ENCODE measurements around the gene CNGB1.
A peak's percentile ranks its signal among the peaks of the same experiment; 100 is the strongest.
"Not testable (repeated sequence)": the region's sequence is repeated elsewhere in the genome, so short reads cannot be mapped to it uniquely, and the experiment has no call there.

The CNGB1 gene

DNA sequence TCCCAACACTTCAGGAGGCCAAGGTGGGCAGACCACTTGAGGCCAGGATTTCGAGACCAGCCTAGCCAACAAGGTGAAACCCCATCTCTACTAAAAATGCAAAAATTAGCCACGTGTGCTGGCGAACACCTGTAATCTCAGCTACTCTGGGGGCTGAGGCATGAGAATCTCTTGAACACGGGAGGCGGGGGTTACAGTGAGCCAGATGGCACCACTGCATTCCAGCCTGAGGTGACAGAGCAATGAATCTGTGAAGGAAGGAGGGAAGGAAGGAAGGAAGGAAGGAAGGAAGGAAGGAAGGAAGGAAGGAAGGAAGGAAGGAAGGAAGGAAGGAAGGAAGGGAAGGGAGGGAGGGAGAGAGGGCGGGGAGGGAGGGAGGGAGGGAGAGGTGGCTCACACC is 124.0 kb downstream of the CNGB1 start:
- not testable (repeated sequence) for H3K14ac ChIP-seq (ENCODE audit: low read length); H3K18ac ChIP-seq (ENCODE audit: low read length); H3K4me2 ChIP-seq (ENCODE audit: insufficient read depth, low read length, poor library complexity, severe bottlenecking); H3K9me3 ChIP-seq (replicated peaks in 1 of 2; ENCODE audit: control insufficient read depth in 2 of 2, insufficient read depth in 1 of 2, low read depth in 1 of 2, low read length in 2 of 2); H4K8ac ChIP-seq (ENCODE audit: low read depth, low read length); H3K23ac ChIP-seq (ENCODE audit: low read depth, low read length, poor library complexity); H2BK5ac ChIP-seq (ENCODE audit: low read length); H3K9ac ChIP-seq (ENCODE audit: low read depth, low read length, poor library complexity); H3K27ac ChIP-seq (replicated peaks; ENCODE audit: low read length); DNase-seq (ENCODE audit: low spot score); H3K4ac ChIP-seq (ENCODE audit: low read length); H3K4me3 ChIP-seq (ENCODE audit: low read length in 2 of 2); H2AK5ac ChIP-seq (ENCODE audit: low read depth, low read length); H3K27me3 ChIP-seq (ENCODE audit: control insufficient read depth in 3 of 3, insufficient read depth in 3 of 3, low read depth in 1 of 3, low read length in 3 of 3); H2BK15ac ChIP-seq (ENCODE audit: low read length); H4K91ac ChIP-seq (ENCODE audit: low read depth, low read length, poor library complexity); H3K36me3 ChIP-seq (replicated peaks in 1 of 2; ENCODE audit: control insufficient read depth in 2 of 2, insufficient read depth in 2 of 2, low read length in 2 of 2); H3K79me1 ChIP-seq (ENCODE audit: low read depth, low read length); H2BK120ac ChIP-seq (ENCODE audit: low read depth, low read length); H2BK12ac ChIP-seq (ENCODE audit: low read length)
- Histone ChIP-seq H3K4me1 (ENCODE audit: control insufficient read depth in 2 of 2, insufficient read depth in 1 of 2, low read depth in 1 of 2, low read length in 2 of 2) (peaks cover 8 to 12% of the 10 kb centered on the region in 2 donors), H2AFZ (ENCODE audit: low read length) (peak overlapping the region; percentile 69)
- no CpG with 5 or more reads among the region's 6 CpGs for WGBS, 2 donors (ENCODE audit: extremely low coverage in 2 of 2, insufficient read length in 2 of 2, insufficient replicate concordance in 1 of 2)

DNA sequence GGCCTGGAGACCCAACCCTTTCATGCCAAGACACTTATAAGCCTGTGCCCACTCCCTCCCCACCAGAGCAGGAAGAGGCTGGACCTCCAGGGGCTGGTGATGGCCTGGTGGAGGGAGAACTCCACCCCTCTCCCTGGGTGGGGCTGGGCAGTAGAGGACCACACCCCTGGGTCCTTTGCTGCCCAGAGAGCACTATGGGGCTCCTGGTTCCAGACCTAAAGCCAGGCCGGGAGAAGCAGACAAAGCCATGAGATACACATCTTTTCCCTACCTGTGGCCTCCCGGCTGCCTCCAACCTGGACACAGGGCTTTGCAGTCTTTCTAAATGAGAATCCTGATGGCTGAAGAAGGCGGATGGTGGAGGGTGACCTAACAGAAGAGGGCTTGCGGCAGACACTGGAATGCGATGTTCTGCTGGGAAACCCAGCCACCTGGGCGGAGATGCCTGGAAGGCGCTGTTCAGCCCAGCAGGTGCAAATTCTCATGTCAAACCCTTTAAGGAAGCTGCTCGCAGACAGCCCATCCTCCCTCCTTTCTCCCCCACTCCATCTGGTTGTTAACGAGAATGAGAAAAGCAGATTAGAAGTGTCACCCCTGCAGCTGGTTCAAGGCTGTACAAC is 124.7 kb downstream of the CNGB1 start:
- no peaks in the 10 kb centered on the region for H3K36me3 ChIP-seq (replicated peaks in 1 of 2; ENCODE audit: control insufficient read depth in 2 of 2, insufficient read depth in 2 of 2, low read length in 2 of 2)
- no peaks in the 10 kb centered on the region for H3K27me3 ChIP-seq (ENCODE audit: control insufficient read depth in 3 of 3, insufficient read depth in 3 of 3, low read depth in 1 of 3, low read length in 3 of 3)
- H3K27ac ChIP-seq (replicated peaks; ENCODE audit: low read length), result no peak overlapping the region
- no peak overlapping the region for H3K4me3 ChIP-seq (ENCODE audit: low read length in 2 of 2)
- H3K9me3 ChIP-seq (replicated peaks in 1 of 2; ENCODE audit: control insufficient read depth in 2 of 2, insufficient read depth in 1 of 2, low read depth in 1 of 2, low read length in 2 of 2), result no peaks in the 10 kb centered on the region
- no peak for DNase-seq (ENCODE audit: low spot score)
- no peak overlapping the region for H3K9ac ChIP-seq (ENCODE audit: low read depth, low read length, poor library complexity)
- peaks cover 8 to 13% of the 10 kb centered on the region in 2 donors for H3K4me1 ChIP-seq (ENCODE audit: control insufficient read depth in 2 of 2, insufficient read depth in 1 of 2, low read depth in 1 of 2, low read length in 2 of 2)
- no peak overlapping the region for H3K4ac ChIP-seq (ENCODE audit: low read length)
- no peak overlapping the region for H3K4me2 ChIP-seq (ENCODE audit: insufficient read depth, low read length, poor library complexity, severe bottlenecking)
- no peak overlapping the region for H4K91ac ChIP-seq (ENCODE audit: low read depth, low read length, poor library complexity)
- H3K23ac ChIP-seq (ENCODE audit: low read depth, low read length, poor library complexity), result no peak overlapping the region
- no peak overlapping the region for H2BK15ac ChIP-seq (ENCODE audit: low read length)
- peak overlapping the region; percentile 69 for H2AFZ ChIP-seq (ENCODE audit: low read length)
- H3K79me1 ChIP-seq (ENCODE audit: low read depth, low read length), result no peaks in the 10 kb centered on the region
- no peak overlapping the region for H4K8ac ChIP-seq (ENCODE audit: low read depth, low read length)
- H3K14ac ChIP-seq (ENCODE audit: low read length), result no peak overlapping the region
- H2BK12ac ChIP-seq (ENCODE audit: low read length), result peak overlapping the region; percentile 58
- no CpG with 5 or more reads among the region's 9 CpGs for WGBS, 2 donors (ENCODE audit: extremely low coverage in 2 of 2, insufficient read length in 2 of 2, insufficient replicate concordance in 1 of 2)
- no peak overlapping the region for H2AK5ac ChIP-seq (ENCODE audit: low read depth, low read length)
- peak overlapping the region; percentile 32 for H2BK5ac ChIP-seq (ENCODE audit: low read length)
- no peak overlapping the region for H2BK120ac ChIP-seq (ENCODE audit: low read depth, low read length)
- H3K18ac ChIP-seq (ENCODE audit: low read length), result peak overlapping the region; percentile 50

DNA sequence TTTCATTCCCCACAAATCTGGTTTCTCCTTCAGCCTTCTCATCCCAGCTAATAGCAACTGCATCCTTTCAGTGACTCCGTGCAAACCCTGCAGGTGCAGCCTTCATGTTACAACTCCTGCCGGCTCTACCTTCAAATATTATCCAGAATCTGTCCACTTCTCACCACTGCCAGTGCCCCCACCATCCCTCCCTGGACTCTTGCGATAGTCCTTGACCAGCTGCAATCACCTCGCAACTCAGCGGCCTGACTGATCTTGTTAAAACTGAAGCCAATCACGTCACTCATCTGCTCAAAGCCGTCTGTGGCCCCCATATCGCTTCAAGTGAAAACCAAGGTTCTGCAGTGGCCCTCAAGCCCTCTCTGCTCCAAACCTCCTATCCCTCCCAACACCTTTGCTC is 125.8 kb downstream of the CNGB1 start:
- H2BK120ac ChIP-seq (ENCODE audit: low read depth, low read length), result no peak overlapping the region
- H3K79me1 ChIP-seq (ENCODE audit: low read depth, low read length), result no peaks in the 10 kb centered on the region
- H3K4me1 ChIP-seq (ENCODE audit: control insufficient read depth in 2 of 2, insufficient read depth in 1 of 2, low read depth in 1 of 2, low read length in 2 of 2), result peaks cover 8 to 13% of the 10 kb centered on the region in 2 donors
- H4K8ac ChIP-seq (ENCODE audit: low read depth, low read length), result no peak overlapping the region
- peak overlapping the region; percentile 1 for H3K18ac ChIP-seq (ENCODE audit: low read length)
- no peak overlapping the region for H3K27ac ChIP-seq (replicated peaks; ENCODE audit: low read length)
- peak overlapping the region; percentile 36 for H2BK12ac ChIP-seq (ENCODE audit: low read length)
- H2AFZ ChIP-seq (ENCODE audit: low read length), result no peak overlapping the region
- H3K4ac ChIP-seq (ENCODE audit: low read length), result no peak overlapping the region
- H4K91ac ChIP-seq (ENCODE audit: low read depth, low read length, poor library complexity), result no peak overlapping the region
- H3K27me3 ChIP-seq (ENCODE audit: control insufficient read depth in 3 of 3, insufficient read depth in 3 of 3, low read depth in 1 of 3, low read length in 3 of 3), result no peaks in the 10 kb centered on the region
- H3K23ac ChIP-seq (ENCODE audit: low read depth, low read length, poor library complexity), result no peak overlapping the region
- no peak overlapping the region for H3K4me3 ChIP-seq (ENCODE audit: low read length in 2 of 2)
- H3K9me3 ChIP-seq (replicated peaks in 1 of 2; ENCODE audit: control insufficient read depth in 2 of 2, insufficient read depth in 1 of 2, low read depth in 1 of 2, low read length in 2 of 2), result no peaks in the 10 kb centered on the region
- no peak overlapping the region for H2BK15ac ChIP-seq (ENCODE audit: low read length)
- no CpG with 5 or more reads among the region's 8 CpGs for WGBS, 2 donors (ENCODE audit: extremely low coverage in 2 of 2, insufficient read length in 2 of 2, insufficient replicate concordance in 1 of 2)
- no peak overlapping the region for H2AK5ac ChIP-seq (ENCODE audit: low read depth, low read length)
- no peak overlapping the region for H3K4me2 ChIP-seq (ENCODE audit: insufficient read depth, low read length, poor library complexity, severe bottlenecking)
- H3K36me3 ChIP-seq (replicated peaks in 1 of 2; ENCODE audit: control insufficient read depth in 2 of 2, insufficient read depth in 2 of 2, low read length in 2 of 2), result no peaks in the 10 kb centered on the region
- no peak overlapping the region for H2BK5ac ChIP-seq (ENCODE audit: low read length)
- H3K9ac ChIP-seq (ENCODE audit: low read depth, low read length, poor library complexity), result no peak overlapping the region
- DNase-seq (ENCODE audit: low spot score), result no peak
- H3K14ac ChIP-seq (ENCODE audit: low read length), result no peak overlapping the region

DNA sequence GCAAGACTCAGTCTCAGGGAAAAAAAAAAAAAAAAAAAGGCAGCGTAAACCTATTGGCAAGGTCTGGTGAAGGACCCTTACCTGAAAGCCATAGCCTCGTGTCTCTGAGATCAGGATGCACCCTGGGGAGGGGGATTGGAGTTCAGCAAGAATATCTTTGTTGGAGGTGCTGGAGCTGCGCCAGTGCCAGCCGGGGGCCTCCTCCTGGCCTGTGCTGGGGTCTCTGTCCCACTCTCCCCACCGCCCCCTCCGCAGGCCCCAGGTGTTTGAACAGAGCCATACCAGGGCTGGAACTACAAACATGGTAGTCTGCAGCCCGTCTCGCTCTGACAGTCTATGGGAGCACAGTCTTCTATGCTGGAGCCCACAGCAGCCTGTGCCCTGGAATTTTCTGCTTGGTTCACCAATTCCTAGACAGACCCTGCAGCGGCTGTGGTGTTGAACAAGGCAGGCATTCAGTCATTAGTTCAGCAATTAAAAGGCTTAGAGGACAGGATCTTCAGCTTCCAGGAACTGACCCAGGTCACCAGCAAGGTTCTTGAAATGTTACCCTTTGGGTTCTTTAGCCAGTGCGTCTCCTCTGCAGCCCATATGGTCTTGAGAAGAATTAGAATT is 126.4 kb downstream of the CNGB1 start:
- no peak overlapping the region for H3K14ac ChIP-seq (ENCODE audit: low read length)
- H3K4me2 ChIP-seq (ENCODE audit: insufficient read depth, low read length, poor library complexity, severe bottlenecking), result no peak overlapping the region
- no peaks in the 10 kb centered on the region for H3K36me3 ChIP-seq (replicated peaks in 1 of 2; ENCODE audit: control insufficient read depth in 2 of 2, insufficient read depth in 2 of 2, low read length in 2 of 2)
- H3K9me3 ChIP-seq (replicated peaks in 1 of 2; ENCODE audit: control insufficient read depth in 2 of 2, insufficient read depth in 1 of 2, low read depth in 1 of 2, low read length in 2 of 2), result no peaks in the 10 kb centered on the region
- no peak overlapping the region for H3K4ac ChIP-seq (ENCODE audit: low read length)
- H3K27me3 ChIP-seq (ENCODE audit: control insufficient read depth in 3 of 3, insufficient read depth in 3 of 3, low read depth in 1 of 3, low read length in 3 of 3), result no peaks in the 10 kb centered on the region
- H3K27ac ChIP-seq (replicated peaks; ENCODE audit: low read length), result no peak overlapping the region
- no peak overlapping the region for H2BK120ac ChIP-seq (ENCODE audit: low read depth, low read length)
- H4K8ac ChIP-seq (ENCODE audit: low read depth, low read length), result no peak overlapping the region
- H3K18ac ChIP-seq (ENCODE audit: low read length), result peak overlapping the region; percentile 45
- H2BK12ac ChIP-seq (ENCODE audit: low read length), result no peak overlapping the region
- H3K4me3 ChIP-seq (ENCODE audit: low read length in 2 of 2), result no peak overlapping the region
- no peak overlapping the region for H3K23ac ChIP-seq (ENCODE audit: low read depth, low read length, poor library complexity)
- H2BK5ac ChIP-seq (ENCODE audit: low read length), result no peak overlapping the region
- no peak overlapping the region for H2AFZ ChIP-seq (ENCODE audit: low read length)
- H3K79me1 ChIP-seq (ENCODE audit: low read depth, low read length), result no peaks in the 10 kb centered on the region
- no peak overlapping the region for H2AK5ac ChIP-seq (ENCODE audit: low read depth, low read length)
- H3K4me1 ChIP-seq (ENCODE audit: control insufficient read depth in 2 of 2, insufficient read depth in 1 of 2, low read depth in 1 of 2, low read length in 2 of 2), result peaks cover 8 to 13% of the 10 kb centered on the region in 2 donors
- H2BK15ac ChIP-seq (ENCODE audit: low read length), result no peak overlapping the region
- no CpG with 5 or more reads among the region's 10 CpGs for WGBS, 2 donors (ENCODE audit: extremely low coverage in 2 of 2, insufficient read length in 2 of 2, insufficient replicate concordance in 1 of 2)
- H4K91ac ChIP-seq (ENCODE audit: low read depth, low read length, poor library complexity), result no peak overlapping the region
- DNase-seq (ENCODE audit: low spot score), result no peak
- no peak overlapping the region for H3K9ac ChIP-seq (ENCODE audit: low read depth, low read length, poor library complexity)
